Activated naive CD4-positive, alpha-beta T cell treated with anti-CD3 and anti-CD28 coated beads, Interleukin-2, amount 50 U/mL, for 72 hours (primary cell): ENCODE measurements around the gene NTF4. TPM values are rescaled to one million over a fixed set of nuclear protein-coding genes. Genes with fewer than 3 reads are reported as not detected.
"Not testable (repeated sequence)": the region's sequence is repeated elsewhere in the genome, so short reads cannot be mapped to it uniquely, and the experiment has no call there.

Experiments used
- ATAC-seq, 2 donors: fragments of 150-1000 bp; cut with Tn5 transposase; 2 replicates each; pipeline ENCODE4 v1.10.0; 2021; ENCODE audit warnings: mild to moderate bottlenecking in 2 of 2, moderate library complexity in 2 of 2
- DNase-seq, 2 donors: peaks; one replicate each; pipeline ENCODE4 v3.0.0; 2021 to 2022; ENCODE audit warnings: low spot score in 2 of 2
- H3K27ac Mint-ChIP-seq, 2 donors: one replicate each; pipeline ENCODE4 v1.8.0; 2022; ENCODE audit warnings: mild to moderate bottlenecking in 2 of 2, mixed read lengths in 2 of 2
- H3K36me3 Mint-ChIP-seq, 2 donors: one replicate each; pipeline ENCODE4 v1.8.0; 2022; ENCODE audit warnings: mixed read lengths in 2 of 2
- H3K9me3 Mint-ChIP-seq, 2 donors: one replicate each; pipeline ENCODE4 v1.8.0; 2022; ENCODE audit warnings: mixed read lengths in 2 of 2
- total RNA-seq, 2 donors: library from RNA; stranded (reverse); gene quantifications; one replicate each; pipeline ENCODE4 v1.2.3, GENCODE V29; 2022

The NTF4 gene
- total RNA-seq, 2 donors from 2014 or later, result not detected

- peak; percentile 76 to 77 for ATAC-seq
- DNase-seq, result peak; percentile 63 to 82
- Mint-ChIP-seq H3K36me3 (peaks cover 6 to 22% of the 10 kb centered on the region in 2 donors), H3K27ac (no peak overlapping the region), H3K9me3 (no peaks in the 10 kb centered on the region)
Observed at GRCh38 chr19:49097453-49098288, 33.1 kb upstream of the NTF4 start.

- ATAC-seq (peak in 1 of 2 donors; percentile 16), DNase-seq (no peak)
- Mint-ChIP-seq H3K27ac (peak overlapping the region; percentile 65 to 85), H3K9me3 (no peaks in the 10 kb centered on the region), H3K36me3 (peaks cover 17 to 31% of the 10 kb centered on the region in 2 donors)
Observed at GRCh38 chr19:49094505-49095482, 30.2 kb upstream of the NTF4 start.

- Mint-ChIP-seq H3K36me3 (peaks cover 17 to 23% of the 10 kb centered on the region in 2 donors), H3K9me3 (no peaks in the 10 kb centered on the region), H3K27ac (peak overlapping the region in 1 of 2 donors; percentile 17)
- DNase-seq (no peak), ATAC-seq (no peak)
Observed at GRCh38 chr19:49092686-49093085, 28.1 kb upstream of the NTF4 start.

GRCh38 chr19:49091391-49092038 lies 26.9 kb upstream of the NTF4 start:
- peak in 1 of 2 donors; percentile 46 for ATAC-seq
- H3K36me3 Mint-ChIP-seq, result peaks cover 24 to 32% of the 10 kb centered on the region in 2 donors
- DNase-seq, result no peak
- H3K9me3 Mint-ChIP-seq, result no peaks in the 10 kb centered on the region
- peak overlapping the region; percentile 29 to 63 for H3K27ac Mint-ChIP-seq

GRCh38 chr19:49086296-49086695 lies 21.7 kb upstream of the NTF4 start:
- peaks cover 31 to 32% of the 10 kb centered on the region in 2 donors for H3K36me3 Mint-ChIP-seq

GRCh38 chr19:49085868-49086232 lies 21.2 kb upstream of the NTF4 start:
- H3K36me3 Mint-ChIP-seq, result peaks cover 28 to 31% of the 10 kb centered on the region in 2 donors
- H3K27ac Mint-ChIP-seq, result peak overlapping the region; percentile 94 to 100
- no peak for ATAC-seq
- H3K9me3 Mint-ChIP-seq, result no peaks in the 10 kb centered on the region
- no peak for DNase-seq

More at GRCh38 chr19:49086296-49086695, 21.7 kb upstream of the NTF4 start:
- Mint-ChIP-seq H3K27ac (peak overlapping the region; percentile 94 to 100), H3K9me3 (no peaks in the 10 kb centered on the region)
- DNase-seq (no peak), ATAC-seq (no peak)

GRCh38 chr19:49085020-49085867 lies 20.6 kb upstream of the NTF4 start, which contains the start of gene SNRNP70:
TSS of gene SNRNP70 (plus strand) at chr19:49085451. CDS start at chr19:49086415, 964 bp downstream.
- Mint-ChIP-seq H3K9me3 (no peaks in the 10 kb centered on the region), H3K27ac (peak within 1 kb of the TSS; percentile 94 to 100), H3K36me3 (peaks cover 22 to 25% of the 10 kb centered on the region in 2 donors)
- DNase-seq (peak; percentile 98 to 100), ATAC-seq (peak; percentile 95 to 98)

- H3K9me3 Mint-ChIP-seq, result no peaks in the 10 kb centered on the region
- H3K27ac Mint-ChIP-seq, result peak overlapping the region; percentile 94 to 100
- ATAC-seq (no peak), DNase-seq (no peak)
- H3K36me3 Mint-ChIP-seq, result peaks cover 19 to 23% of the 10 kb centered on the region in 2 donors
Observed at GRCh38 chr19:49084206-49085019, 19.8 kb upstream of the NTF4 start.

GRCh38 chr19:49081273-49081672 lies 16.7 kb upstream of the NTF4 start:
- Mint-ChIP-seq H3K9me3 (no peaks in the 10 kb centered on the region), H3K36me3 (peaks cover 6 to 13% of the 10 kb centered on the region in 2 donors), H3K27ac (no peak overlapping the region)
- ATAC-seq (no peak), DNase-seq (no peak)

- no peak overlapping the region for H3K27ac Mint-ChIP-seq
- no peaks in the 10 kb centered on the region for H3K9me3 Mint-ChIP-seq
- ATAC-seq, result no peak
- peaks cover 0 to 4% of the 10 kb centered on the region in 2 donors for H3K36me3 Mint-ChIP-seq
- DNase-seq, result no peak
Observed at GRCh38 chr19:49080392-49080791, 15.8 kb upstream of the NTF4 start.

GRCh38 chr19:49074869-49075268 lies 10.3 kb upstream of the NTF4 start:
- not testable (repeated sequence) for H3K27ac Mint-ChIP-seq, DNase-seq, H3K9me3 Mint-ChIP-seq, ATAC-seq
- peaks cover 10 to 16% of the 10 kb centered on the region in 2 donors for H3K36me3 Mint-ChIP-seq

- ATAC-seq (no peak), DNase-seq (no peak)
- peaks cover 10 to 22% of the 10 kb centered on the region in 2 donors for H3K36me3 Mint-ChIP-seq
- H3K9me3 Mint-ChIP-seq, result peaks cover 0 to 8% of the 10 kb centered on the region in 2 donors
- H3K27ac Mint-ChIP-seq, result no peak overlapping the region
Observed at GRCh38 chr19:49073514-49074378, 9.1 kb upstream of the NTF4 start.

- ATAC-seq (no peak), DNase-seq (no peak)
- Mint-ChIP-seq H3K36me3 (peaks cover 10 to 22% of the 10 kb centered on the region in 2 donors), H3K9me3 (peaks cover 0 to 8% of the 10 kb centered on the region in 2 donors), H3K27ac (no peak overlapping the region)
Observed at GRCh38 chr19:49071860-49072547, 7.4 kb upstream of the NTF4 start.
